ENCODE results near the gene CRB2.
"Not testable (repeated sequence)": the region's sequence is repeated elsewhere in the genome, so short reads cannot be mapped to it uniquely, and the experiment has no call there.

CRB2 gene

DNA sequence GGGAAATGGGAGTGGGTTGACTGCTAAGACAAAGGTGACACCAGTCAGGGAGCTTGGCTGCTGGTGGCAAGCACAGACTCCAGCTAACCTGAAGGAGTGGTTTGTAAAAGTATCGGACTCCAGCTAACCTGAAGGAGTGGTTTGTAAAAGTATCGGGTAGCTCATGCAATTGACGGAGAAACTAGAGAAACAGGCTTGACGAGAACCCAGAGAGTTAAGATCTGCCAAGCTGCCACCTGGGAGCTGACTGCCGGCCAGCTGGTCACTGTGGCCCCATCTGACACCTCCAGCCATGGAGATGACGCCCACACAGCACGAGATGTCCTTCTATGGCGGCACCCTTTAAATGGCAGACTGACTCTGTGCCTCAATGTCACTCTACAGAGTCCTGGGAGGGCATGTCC is 28.3 kb upstream of the CRB2 start:
- Histone ChIP-seq H3F3A (ENCODE audit: insufficient read depth, low read length) (no peaks in the 10 kb centered on the region), H3K9me2 (replicated peaks; ENCODE audit: insufficient read depth, low read length) (no peaks in the 10 kb centered on the region), H3K36me3 (replicated peaks; ENCODE audit: insufficient read depth, low read length) (no peaks in the 10 kb centered on the region), H3K4me1 (ENCODE audit: low read length) (peaks cover 34% of the 10 kb centered on the region), H3K9ac (ENCODE audit: low read length) (no peak overlapping the region), H3K9me3 (replicated peaks; ENCODE audit: insufficient read depth, low read length) (no peaks in the 10 kb centered on the region), H3K4me2 (ENCODE audit: low read depth, low read length) (no peak overlapping the region), H2AFZ (ENCODE audit: low read length) (no peak overlapping the region), H3K4me3 (ENCODE audit: low read length) (no peak overlapping the region), H3K27ac (ENCODE audit: low read length) (no peak overlapping the region), H3K27me3 (replicated peaks; ENCODE audit: insufficient read depth, low read length) (no peaks in the 10 kb centered on the region), H3K79me2 (ENCODE audit: low read length) (no peaks in the 10 kb centered on the region), H4K20me1 (ENCODE audit: insufficient read depth, low read length) (no peaks in the 10 kb centered on the region)
- TF ChIP-seq CTCF (IDR thresholded peaks at IDR 0.05; ENCODE audit: low read length) (no peak), EZH2phosphoT487 (IDR thresholded peaks at IDR 0.05; ENCODE audit: low read length) (no peak)
- no peak for DNase-seq

- Histone ChIP-seq H3K9me2 (replicated peaks; ENCODE audit: insufficient read depth, low read length) (no peaks in the 10 kb centered on the region), H3K4me2 (ENCODE audit: low read depth, low read length) (no peak overlapping the region), H3K4me1 (ENCODE audit: low read length) (peaks cover 22% of the 10 kb centered on the region), H3K27ac (ENCODE audit: low read length) (peak overlapping the region; percentile 8; the same call in 1 of the 2 replicates), H3K27me3 (replicated peaks; ENCODE audit: insufficient read depth, low read length) (no peaks in the 10 kb centered on the region), H3K9ac (ENCODE audit: low read length) (no peak overlapping the region), H3K4me3 (ENCODE audit: low read length) (no peak overlapping the region), H3K9me3 (replicated peaks; ENCODE audit: insufficient read depth, low read length) (no peaks in the 10 kb centered on the region), H3K79me2 (ENCODE audit: low read length) (no peaks in the 10 kb centered on the region), H3F3A (ENCODE audit: insufficient read depth, low read length) (no peaks in the 10 kb centered on the region), H3K36me3 (replicated peaks; ENCODE audit: insufficient read depth, low read length) (no peaks in the 10 kb centered on the region), H4K20me1 (ENCODE audit: insufficient read depth, low read length) (no peaks in the 10 kb centered on the region), H2AFZ (ENCODE audit: low read length) (peak overlapping the region; percentile 62)
- DNase-seq = peak; percentile 46
- no peak for TF ChIP-seq EZH2 (optimal IDR thresholded peaks at IDR 0.05; ENCODE audit: low read depth, low read length)
- no peak for TF ChIP-seq CTCF (IDR thresholded peaks at IDR 0.05; ENCODE audit: low read length)
- TF ChIP-seq EZH2phosphoT487 (IDR thresholded peaks at IDR 0.05; ENCODE audit: low read length) = no peak
Observed at GRCh38 chr9:123329329-123329955, 26.6 kb upstream of the CRB2 start.

DNA sequence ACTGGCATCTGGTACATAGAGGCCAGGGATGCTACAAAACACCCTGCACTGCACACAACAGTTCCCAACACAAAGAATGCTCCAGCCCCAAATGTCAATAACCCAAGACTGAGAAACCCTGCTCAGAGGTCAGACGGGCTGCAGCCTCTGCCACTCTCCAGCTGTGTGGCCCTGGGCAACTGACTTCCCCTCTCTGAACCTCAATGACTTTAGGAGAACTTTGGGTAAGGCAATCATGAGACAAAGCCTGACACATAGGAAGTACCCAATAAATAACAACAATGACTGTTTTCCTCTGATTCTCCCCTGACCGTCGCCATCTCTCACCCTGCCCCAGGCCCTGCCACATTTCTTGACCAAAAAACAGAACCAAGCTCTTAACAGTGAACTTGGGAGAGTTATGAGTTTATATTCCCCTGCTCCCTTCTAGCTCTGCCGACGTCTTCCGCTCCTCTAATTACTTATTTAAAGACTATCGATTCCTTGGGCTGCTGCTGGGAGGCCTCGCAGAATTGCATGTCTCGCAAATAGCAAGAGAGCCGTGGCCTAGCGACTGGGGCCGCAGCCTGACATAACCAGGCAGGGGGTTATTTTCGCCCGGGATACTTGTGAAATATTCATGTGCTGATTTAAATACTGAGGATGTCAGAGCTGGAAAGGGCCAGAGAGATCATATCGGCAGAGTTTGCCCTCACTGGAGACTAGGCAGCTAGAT is 24.5 kb upstream of the CRB2 start:
- TF ChIP-seq EZH2phosphoT487 (IDR thresholded peaks at IDR 0.05; ENCODE audit: low read length) (no peak), CTCF (IDR thresholded peaks at IDR 0.05; ENCODE audit: low read length) (no peak), EZH2 (optimal IDR thresholded peaks at IDR 0.05; ENCODE audit: low read depth, low read length) (no peak)

GRCh38 chr9:123333058-123333669 is 22.8 kb upstream of the CRB2 start:
- not testable (repeated sequence) for H3K36me3 ChIP-seq (replicated peaks; ENCODE audit: insufficient read depth, low read length); H3K4me2 ChIP-seq (ENCODE audit: low read depth, low read length); H3K9me3 ChIP-seq (replicated peaks; ENCODE audit: insufficient read depth, low read length); H4K20me1 ChIP-seq (ENCODE audit: insufficient read depth, low read length); H3K9ac ChIP-seq (ENCODE audit: low read length); H3K9me2 ChIP-seq (replicated peaks; ENCODE audit: insufficient read depth, low read length); H3K27me3 ChIP-seq (replicated peaks; ENCODE audit: insufficient read depth, low read length); DNase-seq; H3K4me3 ChIP-seq (ENCODE audit: low read length); H2AFZ ChIP-seq (ENCODE audit: low read length); H3K79me2 ChIP-seq (ENCODE audit: low read length); H3K27ac ChIP-seq (ENCODE audit: low read length); H3F3A ChIP-seq (ENCODE audit: insufficient read depth, low read length)
- peaks cover 38% of the 10 kb centered on the region for H3K4me1 ChIP-seq (ENCODE audit: low read length)

More for the DNA sequence above, 24.5 kb upstream of the CRB2 start:
- no peaks in the 10 kb centered on the region for H3K79me2 ChIP-seq (ENCODE audit: low read length)
- no peak overlapping the region for H3K9ac ChIP-seq (ENCODE audit: low read length)
- no peak overlapping the region for H3K27ac ChIP-seq (ENCODE audit: low read length)
- no peak for DNase-seq
- H3K9me2 ChIP-seq (replicated peaks; ENCODE audit: insufficient read depth, low read length) = no peaks in the 10 kb centered on the region
- 0 out of 2 replicates have a peak, but pooled peaks cover 3% of the 10 kb centered on the region for H3F3A ChIP-seq (ENCODE audit: insufficient read depth, low read length)
- no peak overlapping the region for H3K4me2 ChIP-seq (ENCODE audit: low read depth, low read length)
- no peak overlapping the region for H3K4me3 ChIP-seq (ENCODE audit: low read length)
- H2AFZ ChIP-seq (ENCODE audit: low read length) = no peak overlapping the region
- H3K4me1 ChIP-seq (ENCODE audit: low read length) = peaks cover 26% of the 10 kb centered on the region
- no peaks in the 10 kb centered on the region for H3K36me3 ChIP-seq (replicated peaks; ENCODE audit: insufficient read depth, low read length)
- no peaks in the 10 kb centered on the region for H3K27me3 ChIP-seq (replicated peaks; ENCODE audit: insufficient read depth, low read length)
- no peaks in the 10 kb centered on the region for H3K9me3 ChIP-seq (replicated peaks; ENCODE audit: insufficient read depth, low read length)
- H4K20me1 ChIP-seq (ENCODE audit: insufficient read depth, low read length) = no peaks in the 10 kb centered on the region

All from MM.1S (cell line).